Sigmoid colon (tissue), 4 donors: ENCODE data around the gene TM7SF3.

Source experiments
- CTCF ChIP-seq, 4 experiments: fragments of 450-650 bp in 3 of 4; fragments of 200-600 bp in 1 of 4; IDR thresholded peaks; one replicate each; pipeline ENCODE4 v1.5.1; 2016 to 2019; ENCODE audit warnings: antibody characterized with exemption in 4 of 4, mild to moderate bottlenecking in 3 of 4, moderate library complexity in 2 of 4
- EP300 ChIP-seq, 4 donors: sonication (generic); formaldehyde crosslinking; IDR thresholded peaks; one replicate each; pipeline ENCODE4 v1.6.1; 2017; ENCODE audit warnings: antibody characterized with exemption in 4 of 4
- POLR2AphosphoS5 ChIP-seq, 4 donors: sonication (generic); formaldehyde crosslinking; IDR thresholded peaks; one replicate each; pipeline ENCODE4 v1.6.1; 2017; ENCODE audit warnings: antibody characterized with exemption in 4 of 4

DNA sequence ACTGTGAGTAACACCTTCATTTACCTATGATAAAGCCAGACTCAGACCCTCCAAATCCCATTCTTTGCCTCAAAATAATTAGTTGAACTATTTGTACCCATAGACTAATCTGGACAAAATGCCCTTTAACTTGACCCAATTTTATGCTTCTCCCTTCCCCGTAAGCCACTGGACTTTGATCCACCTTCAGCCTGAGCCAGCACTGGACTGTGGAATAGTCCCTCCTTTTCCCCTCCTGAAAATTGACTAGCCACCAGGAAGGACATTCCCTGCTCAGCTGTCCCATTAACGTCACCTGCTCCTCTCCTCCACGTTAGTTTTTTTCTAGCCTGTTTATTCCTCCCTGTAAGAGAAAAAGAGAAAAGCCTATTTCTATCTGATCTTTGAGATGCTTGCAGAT lies 18.5 kb upstream of the TM7SF3 start:
- TF ChIP-seq CTCF (IDR thresholded peaks at IDR 0.05) (no peak), EP300 (IDR thresholded peaks at IDR 0.05) (no peak), POLR2AphosphoS5 (IDR thresholded peaks at IDR 0.05) (no peak)
